GM21526 (cell line): ENCODE data around the gene MICU1.
"Not testable (repeated sequence)": the region's sequence is repeated elsewhere in the genome, so short reads cannot be mapped to it uniquely, and the experiment has no call there.

Experiments used
- ATAC-seq: cut with Tn5 transposase; IDR thresholded peaks from one replicate; pipeline ENCODE4 v1.9.1; 2021; ENCODE audit warnings: moderate library complexity; ENCODE audit not compliant: unreplicated experiment, low FRiP score

Gene MICU1

DNA sequence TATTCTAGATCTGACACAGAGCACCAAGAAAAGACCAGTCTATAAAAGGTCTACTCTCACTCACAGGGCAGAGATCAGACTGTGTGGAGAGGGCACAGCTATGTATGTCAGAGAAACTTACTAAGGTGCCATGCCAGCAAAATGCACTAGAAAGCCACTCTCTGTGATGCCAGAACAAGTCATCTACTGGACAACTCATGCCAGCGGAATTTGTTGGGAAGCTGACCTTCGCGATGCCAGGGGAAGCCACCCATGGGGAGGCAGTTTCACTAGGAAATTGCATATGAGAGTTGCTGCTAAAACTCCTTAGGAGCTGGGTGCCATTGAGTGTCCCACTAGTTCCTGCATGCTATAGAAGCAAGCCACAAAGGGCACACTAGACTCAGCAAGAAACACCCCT, 58.5 kb downstream of the MICU1 start:
- ATAC-seq = no peak

DNA sequence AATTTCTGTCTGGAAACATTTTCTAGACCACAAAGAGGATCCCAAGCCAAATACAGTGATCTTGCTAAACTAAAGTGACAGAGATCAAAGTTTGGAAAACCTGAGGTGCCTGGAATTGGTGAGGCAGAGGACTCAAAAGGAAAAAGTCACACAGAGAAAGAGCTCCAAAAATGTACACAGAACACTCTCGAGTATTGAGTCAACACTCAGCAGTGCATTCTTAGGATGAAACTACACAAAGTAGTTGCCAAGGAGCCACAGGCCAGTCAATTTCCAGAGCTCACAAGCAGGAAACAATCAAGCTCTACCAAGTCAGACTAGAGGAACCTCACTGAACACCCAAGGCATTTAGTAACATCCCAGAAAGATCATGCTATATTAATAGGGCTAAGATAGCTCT, 61.3 kb downstream of the MICU1 start:
- no peak for ATAC-seq

DNA sequence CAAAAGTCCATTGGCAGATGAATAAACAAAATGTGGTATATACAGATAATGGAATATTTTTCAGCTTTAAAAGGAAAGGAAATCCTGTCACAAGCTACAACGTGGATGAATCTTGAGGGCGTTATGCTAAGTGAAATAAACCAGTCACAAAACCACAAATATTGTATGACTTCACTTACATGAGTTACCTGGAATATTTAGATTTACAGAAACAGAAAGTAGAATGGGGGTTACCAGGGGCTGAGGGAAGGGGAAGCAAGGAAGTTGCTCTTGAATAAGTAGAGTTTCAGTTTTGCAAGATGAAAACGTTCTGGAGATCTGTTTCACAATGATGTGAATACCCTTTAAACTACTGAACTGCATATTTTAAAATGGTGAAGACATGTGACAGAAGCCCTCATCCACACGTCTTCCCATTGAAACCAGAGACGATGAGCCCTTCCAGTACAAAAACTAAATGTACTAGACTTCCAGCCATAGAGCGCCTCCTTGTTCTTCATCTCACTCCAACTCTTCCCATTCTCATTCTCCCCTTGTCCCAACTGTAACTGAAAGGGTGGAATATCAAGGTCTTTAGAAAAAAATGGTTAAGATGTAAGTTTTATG, 62.4 kb downstream of the MICU1 start:
- ATAC-seq = peak; percentile 56

DNA sequence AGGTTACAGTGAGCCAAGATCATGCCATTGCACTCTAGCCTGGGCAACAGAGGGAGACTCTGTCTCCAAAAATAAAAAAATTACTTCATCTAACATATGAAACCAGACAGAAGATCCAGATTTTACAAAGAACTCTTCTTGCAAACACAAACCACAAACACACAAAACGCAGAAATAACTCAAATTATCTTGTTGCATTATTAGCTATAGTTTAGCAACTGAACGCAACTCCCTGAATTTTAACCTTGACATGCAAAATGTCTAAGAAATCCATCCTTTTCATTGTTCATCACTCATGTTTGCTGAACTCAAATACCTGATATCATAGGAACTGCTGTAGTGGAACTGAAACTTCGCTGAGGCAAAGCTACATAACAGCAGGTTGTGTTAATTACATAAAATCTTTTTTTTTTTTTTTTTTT, 64.1 kb downstream of the MICU1 start:
- no peak for ATAC-seq

DNA sequence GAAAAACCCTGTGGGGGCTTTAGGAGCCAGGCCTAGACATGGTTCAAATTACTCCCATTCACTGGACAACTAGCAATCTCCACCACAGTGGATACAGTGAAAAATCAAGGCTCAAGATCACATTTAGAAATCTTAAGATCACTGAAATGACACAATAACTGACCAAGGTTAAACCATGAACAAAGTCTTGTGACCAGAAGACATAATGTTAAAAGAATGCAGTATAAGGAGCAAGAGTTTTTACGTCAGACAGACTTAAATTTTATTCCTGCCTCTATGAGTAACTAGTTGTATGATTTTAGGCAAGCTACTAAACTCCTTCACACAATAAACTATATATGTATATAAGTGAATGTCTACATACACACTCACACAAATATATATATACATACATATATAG, 68.5 kb downstream of the MICU1 start:
- no peak for ATAC-seq

DNA sequence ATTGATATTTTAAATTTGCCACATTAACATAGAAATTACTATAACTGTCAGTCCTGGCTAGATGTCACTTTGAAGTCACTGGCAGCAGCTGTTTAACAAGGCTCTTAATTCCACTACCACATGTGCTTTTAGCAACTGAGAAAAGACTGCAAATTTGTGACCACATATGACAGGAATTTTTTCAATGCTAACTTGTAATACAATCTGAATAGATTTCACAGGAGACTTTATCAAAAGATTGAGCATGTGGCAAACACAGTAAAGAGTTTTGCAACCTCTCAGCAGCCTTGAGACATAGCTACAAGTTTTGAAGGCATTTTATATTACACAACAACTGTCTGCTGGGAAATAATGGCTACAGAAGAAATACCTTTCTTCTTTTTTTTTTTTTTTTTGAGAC, 73.0 kb downstream of the MICU1 start:
- ATAC-seq = no peak

DNA sequence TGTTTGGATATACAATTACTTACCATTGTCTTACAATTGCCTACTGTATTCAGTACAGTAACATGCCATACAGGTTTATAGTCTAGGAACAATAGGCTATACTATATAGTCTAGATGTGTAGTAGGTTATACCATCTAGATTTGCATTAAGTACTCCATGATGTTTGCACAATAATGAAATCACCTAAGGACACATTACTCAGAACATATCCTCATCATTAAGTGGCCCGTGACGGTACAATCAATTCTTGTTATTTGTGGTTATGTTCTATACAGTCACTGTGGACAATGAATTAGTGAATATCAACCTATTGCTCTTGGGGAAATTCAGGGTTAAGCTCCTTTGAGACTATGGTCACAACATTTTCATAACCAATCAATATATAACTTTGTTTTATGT, 75.6 kb downstream of the MICU1 start:
- no peak for ATAC-seq

DNA sequence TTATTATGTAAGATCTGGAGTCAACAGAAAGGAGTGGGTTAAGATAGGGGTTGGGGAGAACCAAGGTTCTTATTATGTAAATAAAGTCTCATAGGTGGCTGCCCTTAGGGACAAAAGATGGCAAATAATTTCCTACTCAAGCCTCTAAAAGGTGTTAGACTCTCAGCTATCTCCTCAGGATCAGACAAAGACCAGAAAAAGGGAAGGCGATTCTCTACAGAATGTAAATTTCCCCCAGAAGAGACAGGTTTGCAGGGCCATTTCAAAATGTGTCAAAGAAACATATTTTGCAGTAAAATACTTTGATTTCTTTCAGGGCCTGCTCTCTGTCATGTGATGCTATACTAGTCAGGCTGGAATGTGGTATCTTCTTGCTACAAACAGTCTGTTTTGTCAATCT, 80.3 kb downstream of the MICU1 start:
- ATAC-seq = no peak

DNA sequence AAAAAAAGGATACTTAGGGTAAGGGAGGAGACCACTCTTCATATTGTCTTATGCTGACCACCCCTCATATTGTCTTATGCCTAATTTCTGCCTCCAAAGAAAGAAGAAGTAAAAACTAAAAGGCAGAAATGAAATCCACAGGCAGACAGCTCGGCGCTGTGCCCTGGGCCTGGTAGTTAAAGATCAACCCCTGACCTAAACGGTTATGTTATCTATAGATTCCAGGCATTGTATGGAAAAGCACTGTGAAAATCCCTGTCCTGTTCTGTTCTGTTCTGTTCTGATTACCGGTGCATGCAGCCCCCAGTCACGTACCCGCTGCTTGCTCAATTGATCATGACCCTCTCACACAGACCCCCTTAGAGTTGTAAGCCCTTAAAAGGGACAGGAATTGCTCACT, 82.0 kb downstream of the MICU1 start:
- ATAC-seq = not testable (repeated sequence)

DNA sequence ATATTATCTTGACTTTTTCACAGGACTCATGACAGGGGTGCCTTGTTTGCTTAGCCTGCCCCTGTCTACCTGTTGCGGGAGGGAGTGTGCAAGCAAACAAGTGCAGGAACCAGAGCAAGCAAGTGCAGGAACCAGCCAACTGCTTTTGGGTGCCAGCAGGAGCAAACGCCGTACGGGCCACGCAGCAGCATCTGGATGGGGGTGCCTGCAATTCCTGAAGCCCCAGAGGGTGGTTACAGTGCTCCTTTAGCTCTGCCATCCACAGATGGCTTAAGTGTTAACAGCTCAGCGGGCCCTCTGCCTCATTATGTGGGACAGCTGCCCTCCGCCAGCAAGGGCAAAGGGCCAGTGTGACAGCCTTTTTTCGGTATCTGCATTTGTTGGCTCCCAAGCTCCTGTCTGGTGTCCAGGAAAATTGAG, 83.5 kb downstream of the MICU1 start:
- no peak for ATAC-seq

DNA sequence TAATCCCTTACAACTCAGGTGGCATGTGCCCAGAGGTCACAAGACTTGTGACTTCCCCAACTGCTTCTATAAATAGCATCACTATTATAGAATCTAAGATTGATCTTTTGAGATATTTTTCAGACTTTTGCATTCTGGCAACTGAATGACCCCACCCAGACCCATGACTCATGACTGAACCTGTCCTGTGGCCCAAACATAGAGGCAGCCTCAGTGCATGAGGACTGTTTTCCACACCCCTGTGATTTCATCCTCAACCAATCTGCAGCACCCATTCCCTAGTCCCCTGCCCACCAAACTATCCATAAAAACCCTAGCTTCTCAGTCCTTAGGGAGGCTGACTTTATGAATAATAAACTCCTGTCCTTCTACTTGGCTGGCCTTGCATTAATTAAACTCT, 84.5 kb downstream of the MICU1 start:
- no peak for ATAC-seq

DNA sequence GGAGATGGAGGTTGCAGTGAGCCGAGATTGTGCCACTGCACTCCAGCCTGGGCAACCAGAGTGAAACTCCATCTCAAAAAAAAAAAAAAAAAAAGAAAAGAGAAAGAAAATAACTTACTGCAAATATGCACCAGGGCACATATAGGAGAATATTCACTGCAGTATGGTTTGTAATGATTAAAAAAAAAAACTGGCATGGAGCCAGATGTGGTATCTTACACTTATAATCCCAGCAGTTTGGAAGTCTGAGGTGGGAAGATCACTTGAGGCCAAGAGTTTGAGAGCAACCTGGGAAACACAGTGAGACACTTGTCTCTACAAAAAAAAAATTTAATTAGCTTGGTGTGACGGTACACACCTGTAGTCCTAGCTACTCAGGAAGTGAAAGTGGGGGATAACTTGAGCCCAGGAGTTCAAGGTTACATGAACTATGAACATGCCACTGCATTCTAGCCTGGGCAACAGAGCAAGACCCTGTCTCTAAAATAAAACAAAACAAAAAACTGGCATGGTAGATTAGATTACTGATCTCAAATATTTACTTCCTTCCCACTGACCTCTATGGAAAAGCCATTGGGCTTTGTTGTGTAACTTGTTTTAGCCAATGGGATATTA, 85.6 kb downstream of the MICU1 start:
- ATAC-seq = no peak

DNA sequence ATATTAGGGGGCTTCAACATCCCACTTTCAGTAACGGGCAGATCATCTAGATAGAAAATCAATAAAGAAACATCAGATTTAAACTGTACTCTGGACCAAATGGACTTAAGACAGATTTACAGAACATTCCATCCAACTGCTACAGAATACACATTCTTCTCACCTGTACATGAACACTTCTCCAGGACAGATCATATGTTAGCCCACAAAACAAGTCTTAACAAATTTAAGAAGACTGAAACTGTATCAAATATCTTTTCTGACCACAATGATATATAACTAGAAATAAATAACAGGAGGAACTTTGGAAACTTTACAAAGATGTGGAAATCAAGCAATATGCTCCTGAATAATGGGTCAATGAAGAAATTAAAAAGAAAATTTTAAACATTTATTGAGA, 86.7 kb downstream of the MICU1 start:
- no peak for ATAC-seq

DNA sequence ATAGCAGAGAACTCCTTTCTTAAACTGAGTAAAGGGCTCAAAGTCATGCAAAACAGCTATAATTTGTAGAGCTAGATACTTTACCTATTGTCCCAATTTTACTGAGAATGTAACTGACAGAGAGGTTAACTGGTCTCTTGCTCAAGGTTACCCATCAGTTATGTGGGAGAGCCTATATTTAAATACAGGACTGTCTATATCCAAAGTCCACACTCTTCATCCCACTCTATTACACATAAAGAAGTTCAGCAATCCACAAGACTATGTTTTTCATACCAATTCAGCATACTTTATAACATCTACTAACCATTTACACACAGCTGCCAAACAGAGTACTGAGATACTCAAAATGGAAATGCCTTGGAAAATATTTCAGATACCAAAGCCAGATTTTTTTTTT, 100.2 kb downstream of the MICU1 start:
- no peak for ATAC-seq

DNA sequence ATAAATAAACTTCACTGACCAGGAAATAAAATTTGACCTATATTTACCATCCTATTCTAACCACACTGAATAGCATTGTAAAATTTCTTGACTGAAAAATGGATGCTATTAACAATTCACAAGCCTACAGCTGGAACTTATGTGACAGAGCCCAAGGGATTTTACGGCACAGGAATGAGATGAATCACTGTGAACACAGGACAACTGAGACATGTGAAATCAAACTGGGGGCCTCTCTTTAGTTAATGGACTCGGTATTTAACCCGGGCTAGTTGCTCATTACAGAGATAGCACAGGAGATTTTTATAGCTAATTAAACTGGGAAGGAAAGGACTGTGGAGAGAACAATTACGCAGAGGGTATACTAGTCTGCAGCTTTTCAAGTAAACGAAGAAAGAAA, 100.6 kb downstream of the MICU1 start:
- ATAC-seq = no peak

DNA sequence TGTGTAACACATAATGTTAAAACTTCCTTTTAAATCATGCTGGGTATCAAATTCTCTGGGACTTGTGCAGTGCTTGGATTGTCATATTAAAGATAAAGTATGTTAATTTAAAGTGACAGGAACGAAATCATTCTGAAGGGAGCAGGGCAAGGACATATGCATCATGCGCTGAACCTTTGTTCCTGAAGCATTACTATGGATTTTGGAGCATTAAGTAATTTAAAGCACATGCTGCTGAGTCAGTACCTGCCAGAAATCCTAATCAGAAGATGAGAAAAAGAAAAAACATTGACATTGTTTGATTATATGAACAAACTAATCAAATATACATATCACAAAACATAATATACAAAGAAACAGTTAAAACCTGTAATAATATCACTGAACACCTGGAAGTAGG, 101.4 kb downstream of the MICU1 start:
- no peak for ATAC-seq

DNA sequence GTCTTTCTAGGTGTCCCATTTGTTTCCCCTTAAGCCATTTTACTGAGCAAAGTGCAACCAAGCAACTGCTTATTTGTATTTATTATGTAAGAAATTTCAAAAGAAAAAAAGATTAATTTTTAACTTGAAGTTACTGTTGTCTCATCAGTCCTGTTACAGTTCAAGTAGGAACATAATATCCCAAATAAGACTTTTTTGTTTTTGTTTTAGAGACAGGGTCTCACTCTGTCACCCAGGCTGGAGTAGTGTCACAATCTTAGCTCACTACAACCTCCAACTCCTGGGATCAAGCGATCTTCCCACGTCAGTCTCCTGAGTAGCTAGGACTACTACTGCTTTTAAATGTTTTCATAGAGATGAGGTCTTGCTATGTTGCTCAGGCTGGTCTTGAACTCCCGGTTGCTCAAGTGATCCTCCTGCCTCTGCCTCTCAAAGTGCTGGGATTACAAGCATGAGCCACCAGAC, 101.9 kb downstream of the MICU1 start:
- no peak for ATAC-seq

DNA sequence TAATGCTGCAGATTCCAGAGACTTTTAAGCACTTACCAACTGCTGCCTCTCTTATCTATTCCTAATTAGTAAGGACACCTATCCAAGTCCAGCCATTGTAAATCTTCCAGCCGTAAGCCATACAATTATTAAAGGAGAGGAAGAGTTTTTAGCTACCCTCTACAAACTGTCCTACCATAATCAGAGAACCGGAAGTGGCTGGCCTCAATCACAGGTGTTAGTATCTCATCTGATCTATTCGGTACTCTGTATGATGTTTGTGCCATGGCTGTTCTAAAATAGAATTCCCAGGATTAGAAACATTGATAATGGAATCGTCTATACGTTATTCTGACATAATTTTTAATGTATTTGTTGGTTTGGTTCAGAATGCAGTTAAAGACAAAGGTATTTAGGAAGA, 102.8 kb downstream of the MICU1 start:
- ATAC-seq = no peak

DNA sequence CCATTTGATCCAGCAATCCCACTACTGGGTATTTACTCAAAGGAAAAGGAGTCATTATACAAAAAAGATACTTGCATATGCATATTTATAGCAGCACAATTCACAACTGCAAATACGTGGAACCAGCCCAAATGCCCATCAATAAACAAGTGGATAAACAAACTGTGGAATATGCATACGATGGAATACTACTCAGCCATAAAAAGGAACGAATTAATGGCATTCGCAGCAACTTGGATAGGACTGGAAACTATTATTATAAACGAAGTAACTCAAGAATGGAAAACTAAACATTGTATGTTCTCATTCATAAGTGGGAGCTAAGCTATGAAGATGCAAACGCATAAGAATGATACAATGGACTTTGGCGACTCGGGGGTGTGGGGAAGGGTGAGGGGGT, 108.6 kb downstream of the MICU1 start:
- ATAC-seq = no peak

DNA sequence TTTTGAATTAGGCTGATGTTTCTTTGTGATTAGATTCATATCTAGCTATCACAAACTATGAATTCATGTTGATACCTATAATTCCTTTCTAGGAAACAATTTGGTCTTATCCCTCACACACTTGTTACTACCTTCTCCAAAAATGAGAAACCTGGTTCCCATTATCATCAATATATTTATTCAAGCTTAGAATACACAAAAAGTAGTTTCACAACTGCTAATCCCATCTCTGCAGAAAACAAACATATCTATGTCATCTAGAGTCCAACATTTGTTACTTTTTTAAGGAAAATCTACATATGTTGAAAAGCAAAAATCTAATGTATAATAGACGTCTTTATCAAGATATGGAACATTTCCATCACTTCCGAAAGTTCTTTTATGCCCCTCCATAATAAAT, 110.4 kb downstream of the MICU1 start:
- ATAC-seq = no peak

DNA sequence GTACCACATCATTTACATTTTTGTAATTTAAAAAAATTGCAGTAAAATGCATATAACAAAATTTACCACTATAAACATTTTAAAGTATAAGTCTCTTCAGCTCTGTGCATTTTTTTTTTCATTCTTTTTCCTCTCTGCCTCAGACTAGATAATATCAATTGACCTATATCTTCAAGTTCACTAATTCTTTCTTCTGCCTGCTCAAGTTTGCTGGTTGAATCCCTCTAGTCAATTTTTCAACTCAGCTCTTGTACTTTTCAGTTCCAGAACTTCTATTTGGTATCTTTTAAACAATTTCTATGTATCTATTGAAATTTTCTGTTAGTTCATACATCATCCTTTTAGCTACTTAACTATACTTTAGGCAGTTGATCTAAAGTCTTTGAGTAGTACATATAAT, 112.0 kb downstream of the MICU1 start:
- ATAC-seq = no peak

DNA sequence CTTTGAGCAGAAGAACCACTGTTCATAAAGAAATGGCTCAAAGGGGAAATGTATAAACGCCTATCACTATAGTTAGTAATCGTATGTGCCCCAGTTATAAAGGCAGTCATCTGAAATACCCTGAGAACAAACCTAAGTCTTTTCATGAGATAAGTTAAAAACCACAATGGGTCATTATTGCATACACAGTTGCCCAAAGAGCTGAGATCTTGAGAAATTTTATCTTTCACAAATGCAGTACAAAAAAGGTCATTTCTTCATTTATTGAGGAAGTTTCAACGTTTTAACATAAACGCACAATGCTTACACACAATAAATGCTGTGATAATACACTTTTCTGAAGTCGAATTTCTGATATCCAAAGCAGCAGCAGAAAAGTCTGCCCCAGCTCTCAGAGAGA, 114.4 kb downstream of the MICU1 start:
- ATAC-seq = no peak

DNA sequence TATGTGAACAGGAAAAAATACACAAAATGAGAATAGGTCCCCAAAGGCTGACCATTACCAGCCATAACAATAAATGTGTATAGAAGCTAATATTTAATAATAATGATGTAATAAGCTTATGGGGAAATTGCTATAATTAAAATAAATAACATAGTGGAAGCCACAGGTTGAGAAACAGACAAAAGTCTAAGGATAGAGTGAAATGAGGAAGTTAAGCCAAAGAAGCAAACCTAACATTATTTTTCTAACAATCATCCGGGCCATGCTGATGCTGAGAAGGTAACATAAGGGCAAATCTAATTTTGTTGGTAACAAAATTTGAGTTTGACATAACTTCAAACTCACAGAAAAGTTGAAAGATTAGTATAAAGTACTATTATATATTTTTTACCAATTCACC, 115.9 kb downstream of the MICU1 start:
- no peak for ATAC-seq
